Activated T-helper 2 cell treated with anti-CD3 and anti-CD28 coated beads, Interferon-gamma antibody, Interleukin-2, Interleukin-4, amounts not matched to agents 10 μg/mL and 5 μg/mL and 100 μg/mL, durations not matched to agents 14 hours and 24 hours and 36 hours (primary cell): ENCODE measurements around the gene RCC2. TPM values are rescaled to one million over a fixed set of nuclear protein-coding genes. Genes with fewer than 3 reads are reported as not detected.

Experiments
- DNase-seq: peaks from one replicate; pipeline ENCODE4 v3.0.0; 2021; ENCODE audit warnings: low spot score
- H3K27ac Mint-ChIP-seq: one replicate; pipeline ENCODE4 v1.8.0; 2021; ENCODE audit warnings: mixed read lengths
- H3K27me3 Mint-ChIP-seq: one replicate; pipeline ENCODE4 v1.8.0; 2021; ENCODE audit warnings: low read depth, mixed read lengths
- H3K36me3 Mint-ChIP-seq: one replicate; pipeline ENCODE4 v1.8.0; 2021; ENCODE audit warnings: low read depth, mixed read lengths
- H3K4me1 Mint-ChIP-seq: one replicate; pipeline ENCODE4 v1.8.0; 2021; ENCODE audit warnings: low read depth, mixed read lengths
- H3K4me3 Mint-ChIP-seq: one replicate; pipeline ENCODE4 v1.8.0; 2021; ENCODE audit warnings: low read depth, mild to moderate bottlenecking, moderate library complexity, mixed read lengths
- H3K9me3 Mint-ChIP-seq: one replicate; pipeline ENCODE4 v1.8.0; 2021; ENCODE audit warnings: mixed read lengths
- intact Hi-C: fragments of 100-400 bp; cut with micrococcal nuclease; formaldehyde crosslinking; loops from one replicate; pipeline ENCODE4 v1.15.1; 2023
- total RNA-seq: library from RNA; stranded (reverse); gene quantifications from 2 replicates; pipeline ENCODE4 v1.2.3, GENCODE V29; 2022

RCC2 gene
- total RNA-seq, 1 donor from 2014 or later: 202 TPM

DNA sequence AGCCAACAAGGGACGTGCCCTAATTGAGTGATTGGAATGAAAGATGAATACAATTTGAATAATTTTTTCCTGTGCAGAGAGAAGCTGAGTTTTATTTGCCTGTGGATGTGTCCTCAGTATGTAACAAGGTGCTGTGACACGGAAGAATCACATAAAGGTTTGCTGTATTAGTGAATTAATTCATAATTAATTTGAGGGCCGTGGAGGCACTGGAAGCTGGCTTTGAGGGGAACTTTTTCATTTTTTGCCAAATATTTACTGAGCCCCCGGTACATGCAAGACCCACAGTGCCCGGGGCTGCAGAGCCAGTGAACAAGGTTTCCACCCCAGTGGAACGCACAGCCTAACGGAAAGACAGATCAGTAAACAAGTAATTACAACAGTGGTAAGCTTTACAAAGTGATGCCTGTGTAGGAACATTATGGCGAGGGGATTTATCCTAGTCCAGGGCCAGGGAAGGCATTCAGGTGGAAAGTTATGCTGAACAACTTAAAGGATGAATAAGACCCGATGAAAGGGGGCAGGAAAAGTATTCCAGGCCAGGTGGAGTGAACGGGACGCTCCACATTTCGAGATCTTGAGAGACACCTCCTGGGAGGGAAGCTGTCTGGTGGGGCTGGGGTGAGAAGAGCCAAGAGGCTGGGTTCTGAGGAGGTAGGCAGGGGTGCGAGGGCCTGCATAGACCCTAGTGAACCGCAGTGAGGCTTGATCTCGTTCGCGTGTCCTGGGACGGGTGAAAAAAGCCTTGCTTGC lies 773 bp upstream of the RCC2 start:
- intact Hi-C loops: no loop called here
- H3K4me1 Mint-ChIP-seq: peaks cover 35% of the 10 kb centered on the region
- no peak for DNase-seq

DNA sequence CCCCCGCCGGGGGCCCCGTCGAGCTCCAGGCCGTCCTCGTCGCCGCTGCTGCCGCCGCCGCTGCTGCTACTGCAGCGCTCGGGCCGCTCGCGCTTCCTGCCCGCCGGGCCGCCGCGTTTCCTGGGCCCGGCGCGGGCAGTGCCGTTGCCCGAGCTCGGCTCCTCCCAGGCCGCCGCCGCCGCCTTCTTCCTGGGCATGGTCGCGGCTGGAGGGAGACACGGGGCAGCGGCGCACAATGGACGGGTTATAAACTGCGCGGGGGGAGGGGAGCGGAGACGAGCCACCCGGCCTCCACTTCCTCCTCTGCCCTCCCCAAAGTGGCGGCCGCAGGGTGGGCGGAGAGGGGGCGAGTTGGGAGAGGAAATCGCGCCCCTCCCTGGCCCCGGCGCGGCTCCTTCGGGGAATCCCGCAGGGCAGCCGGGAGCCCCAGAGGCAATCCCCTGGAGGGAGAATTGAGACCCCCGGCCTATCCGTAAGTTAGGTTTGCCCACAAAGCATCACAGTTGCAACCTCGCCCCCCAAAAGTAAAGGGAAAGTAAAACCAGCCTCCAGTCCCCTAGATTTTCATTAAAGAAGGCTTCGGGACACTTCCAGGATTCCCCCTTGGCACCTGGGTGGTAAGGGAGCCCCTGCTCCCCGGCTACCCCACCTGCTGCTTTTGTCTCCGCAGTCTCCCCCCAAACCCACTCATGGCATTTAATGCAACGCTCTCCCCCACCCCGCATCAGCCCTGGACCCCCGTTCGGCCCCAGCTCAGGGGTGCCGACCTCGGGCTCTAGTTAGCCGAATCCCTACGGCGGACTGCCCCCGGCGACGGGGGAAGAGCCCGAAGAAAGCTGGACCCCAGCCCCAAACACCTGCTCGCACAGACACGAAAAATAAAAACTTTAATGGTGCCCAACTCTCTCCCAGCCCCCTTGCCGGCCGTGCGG lies 893 bp downstream of the RCC2 start:
- peak overlapping the region; percentile 97 for H3K4me3 Mint-ChIP-seq
- no peaks in the 10 kb centered on the region for H3K27me3 Mint-ChIP-seq
- H3K4me1 Mint-ChIP-seq: peaks cover 37% of the 10 kb centered on the region
- H3K36me3 Mint-ChIP-seq: peaks cover 45% of the 10 kb centered on the region
- intact Hi-C loops: loop anchor here (2.0 to 5.0 kb wide), 2 partner anchors 18 to 386 kb away; partner anchors contain the start of gene SDHB
- no peaks in the 10 kb centered on the region for H3K9me3 Mint-ChIP-seq
- DNase-seq: peak; percentile 68
- peak overlapping the region; percentile 98 for H3K27ac Mint-ChIP-seq

More for the DNA sequence above, 773 bp upstream of the RCC2 start:
- no peaks in the 10 kb centered on the region for H3K27me3 Mint-ChIP-seq
- H3K9me3 Mint-ChIP-seq: no peaks in the 10 kb centered on the region
- H3K27ac Mint-ChIP-seq: peak overlapping the region; percentile 39
- H3K36me3 Mint-ChIP-seq: peaks cover 28% of the 10 kb centered on the region
- H3K4me3 Mint-ChIP-seq: peak overlapping the region; percentile 78

DNA sequence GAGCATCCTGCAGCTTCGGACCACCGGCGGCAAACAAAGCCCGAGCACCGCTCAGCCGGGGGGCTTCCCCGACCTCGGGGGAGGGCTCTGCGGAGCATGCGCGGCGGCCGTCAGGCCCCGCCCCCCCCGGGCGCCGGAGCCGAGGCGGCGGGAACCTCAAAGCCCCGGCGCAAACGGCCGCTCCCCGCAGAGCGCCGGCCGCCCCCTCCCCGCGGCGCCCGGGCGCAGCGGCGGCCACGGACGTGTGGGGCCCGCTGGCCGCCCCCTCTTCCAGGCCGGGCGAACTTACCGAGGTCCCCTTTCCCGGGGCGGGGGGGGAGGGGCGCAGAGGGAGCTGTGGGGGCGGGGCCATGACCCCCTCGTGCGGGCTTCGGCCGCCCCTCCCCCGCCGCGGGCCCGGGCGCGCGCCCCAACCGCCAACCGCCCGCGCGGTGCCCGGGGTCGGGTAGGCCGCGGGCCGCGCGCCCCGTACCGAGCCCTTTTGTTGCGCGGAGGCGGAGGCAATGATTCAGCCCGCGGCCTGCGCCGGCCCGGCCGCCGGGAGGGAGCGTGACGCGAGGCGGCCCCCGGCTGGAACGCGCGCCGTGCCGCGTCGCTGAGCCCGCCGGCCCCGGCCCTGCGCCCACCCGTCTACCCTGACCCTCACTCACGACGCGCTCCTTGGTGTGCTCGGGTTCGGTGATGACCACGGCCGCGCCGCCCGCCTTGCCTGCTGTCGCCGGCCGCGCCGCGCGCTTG lies 1.7 kb downstream of the RCC2 start:
- peak overlapping the region; percentile 76 for H3K4me3 Mint-ChIP-seq
- H3K36me3 Mint-ChIP-seq: peaks cover 51% of the 10 kb centered on the region
- intact Hi-C loops: loop anchor here (2.0 to 5.0 kb wide), 2 partner anchors 17 to 385 kb away; partner anchors contain the start of gene SDHB
- H3K4me1 Mint-ChIP-seq: peaks cover 33% of the 10 kb centered on the region
- peak overlapping the region; percentile 42 for H3K27ac Mint-ChIP-seq
- peak; percentile 36 for DNase-seq
- no peaks in the 10 kb centered on the region for H3K27me3 Mint-ChIP-seq
- no peaks in the 10 kb centered on the region for H3K9me3 Mint-ChIP-seq

DNA sequence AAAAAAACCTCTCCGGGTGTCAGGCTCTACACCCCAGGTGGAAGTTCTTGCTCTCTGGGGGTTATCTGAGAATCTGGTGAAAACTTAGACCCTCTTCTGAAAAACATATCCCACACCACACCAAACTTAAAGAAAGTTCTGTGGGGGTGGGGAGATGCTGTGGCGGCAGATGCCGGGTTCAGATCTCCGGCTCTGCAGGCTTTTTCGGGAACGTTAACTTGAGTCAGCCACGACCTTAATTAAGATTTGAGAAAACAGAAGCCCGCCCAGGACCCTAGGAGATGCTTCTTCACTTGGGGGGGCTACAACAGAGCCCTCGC lies 2.3 kb downstream of the RCC2 start:
- peak overlapping the region; percentile 42 for H3K27ac Mint-ChIP-seq
- peak overlapping the region; percentile 76 for H3K4me3 Mint-ChIP-seq
- H3K27me3 Mint-ChIP-seq: no peaks in the 10 kb centered on the region
- DNase-seq: no peak
- intact Hi-C loops: loop anchor here (5.0 kb wide), 1 partner anchor 385 kb away; the partner anchor contains the start of gene SDHB
- H3K9me3 Mint-ChIP-seq: no peaks in the 10 kb centered on the region
- H3K4me1 Mint-ChIP-seq: peaks cover 32% of the 10 kb centered on the region
- H3K36me3 Mint-ChIP-seq: peaks cover 56% of the 10 kb centered on the region

DNA sequence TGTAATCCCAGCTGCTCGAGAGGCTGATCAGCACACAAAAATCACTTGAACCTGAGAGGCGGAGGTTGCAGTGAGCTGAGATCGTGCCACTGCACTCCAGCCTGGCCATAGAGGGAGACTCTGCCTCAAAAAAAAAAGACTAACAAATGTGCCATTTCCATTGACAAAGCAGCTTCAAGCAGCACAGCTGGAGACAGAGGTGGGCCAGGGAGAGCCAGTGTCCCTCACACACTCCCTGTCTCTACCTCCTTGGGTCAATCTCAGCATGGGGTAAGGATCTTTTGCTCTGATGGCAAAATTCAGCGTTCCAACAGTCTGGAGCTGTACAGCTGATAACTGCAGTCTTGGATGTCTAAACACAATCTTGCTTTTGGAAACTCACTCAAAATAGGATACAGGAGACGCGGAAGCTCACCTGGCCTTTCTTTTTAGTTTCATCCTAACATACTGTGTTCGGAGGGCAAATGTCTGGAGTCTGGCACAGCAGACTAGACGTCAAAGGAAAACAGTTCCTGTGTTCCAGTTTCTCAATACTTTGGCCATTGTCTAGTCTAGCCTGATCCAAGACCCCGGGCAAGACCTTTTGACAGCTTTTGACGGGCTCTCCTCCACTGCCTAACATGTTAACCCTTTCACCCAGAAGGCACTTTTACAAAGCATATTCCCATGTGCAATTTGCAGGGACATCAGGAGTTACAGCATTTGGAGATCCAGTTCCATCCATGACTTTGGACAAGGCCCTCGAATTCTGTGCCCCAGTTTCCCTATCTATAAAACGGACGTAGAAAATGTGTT lies 2.9 kb downstream of the RCC2 start:
- no peaks in the 10 kb centered on the region for H3K9me3 Mint-ChIP-seq
- DNase-seq: no peak
- H3K36me3 Mint-ChIP-seq: peaks cover 62% of the 10 kb centered on the region
- no peaks in the 10 kb centered on the region for H3K27me3 Mint-ChIP-seq
- intact Hi-C loops: loop anchor here (5.0 kb wide), 1 partner anchor 384 kb away; the partner anchor contains the start of gene SDHB
- H3K4me1 Mint-ChIP-seq: peaks cover 31% of the 10 kb centered on the region
- H3K4me3 Mint-ChIP-seq: peak overlapping the region; percentile 76
- H3K27ac Mint-ChIP-seq: peak overlapping the region; percentile 42

DNA sequence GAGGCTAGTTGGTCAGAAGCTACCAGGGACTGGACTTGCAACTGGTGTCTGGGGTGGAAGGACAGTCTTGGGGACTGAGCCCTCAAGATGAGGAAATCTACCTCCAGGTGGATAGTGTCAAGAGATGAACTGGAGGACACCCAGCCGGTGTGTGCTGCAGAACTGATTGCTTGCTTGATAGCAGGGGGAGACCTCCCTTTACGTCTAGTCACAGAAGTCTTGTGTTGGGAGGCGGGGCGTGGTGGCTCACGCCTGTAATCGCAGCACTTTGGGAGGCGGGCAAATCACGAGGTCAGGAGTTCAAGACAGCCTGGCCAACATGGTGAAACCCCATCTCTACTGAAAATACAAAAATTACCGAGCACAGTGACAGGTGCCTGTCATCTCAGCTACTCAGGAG lies 4.9 kb downstream of the RCC2 start:
- no peaks in the 10 kb centered on the region for H3K27me3 Mint-ChIP-seq
- H3K9me3 Mint-ChIP-seq: no peaks in the 10 kb centered on the region
- H3K27ac Mint-ChIP-seq: no peak overlapping the region
- peaks cover 18% of the 10 kb centered on the region for H3K4me1 Mint-ChIP-seq
- peak overlapping the region; percentile 49 for H3K4me3 Mint-ChIP-seq
- peaks cover 71% of the 10 kb centered on the region for H3K36me3 Mint-ChIP-seq
- DNase-seq: no peak
- intact Hi-C loops: no loop called here

DNA sequence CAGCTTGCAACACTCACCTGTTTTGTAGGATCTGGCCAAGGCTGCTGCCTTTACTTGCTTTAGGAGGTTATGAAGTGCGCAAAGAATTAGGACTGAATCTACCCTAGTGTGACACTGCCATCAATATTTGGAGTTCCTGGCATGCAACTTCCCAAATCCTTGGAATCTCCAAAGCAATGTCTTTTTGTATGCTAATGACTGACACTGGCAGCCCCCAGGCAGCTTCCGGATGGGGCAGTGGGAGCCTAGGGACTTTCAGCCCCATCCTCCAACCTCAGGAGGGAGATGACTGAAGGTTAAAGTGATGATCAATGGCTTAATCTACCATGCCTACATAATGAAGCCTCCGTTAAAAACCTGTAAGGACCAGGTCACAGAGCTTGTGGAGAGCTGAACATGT lies 5.5 kb downstream of the RCC2 start:
- Mint-ChIP-seq H3K36me3 (peaks cover 70% of the 10 kb centered on the region), H3K27me3 (no peaks in the 10 kb centered on the region), H3K4me1 (peaks cover 18% of the 10 kb centered on the region), H3K4me3 (no peak overlapping the region), H3K9me3 (no peaks in the 10 kb centered on the region), H3K27ac (no peak overlapping the region)
- DNase-seq: no peak
- intact Hi-C loops: no loop called here

DNA sequence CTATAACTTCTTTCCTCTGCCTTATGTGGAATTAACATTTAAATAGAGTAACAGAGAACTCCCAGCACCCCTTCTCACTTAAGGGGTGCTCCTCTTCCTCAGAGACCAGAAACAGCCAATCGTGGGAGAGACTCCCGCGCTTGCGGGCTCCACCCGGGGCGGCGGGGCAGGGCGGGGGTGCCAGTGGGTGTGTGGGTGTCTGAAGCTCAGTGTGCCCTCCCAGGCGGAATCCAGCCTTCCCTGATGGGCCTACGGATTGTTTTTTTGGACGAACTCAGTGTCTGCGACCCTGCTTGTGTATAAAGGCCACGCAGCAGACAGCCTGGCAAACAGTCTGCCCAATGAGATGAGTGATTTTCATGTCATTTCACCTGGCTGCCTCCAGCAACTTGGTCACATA lies 6.2 kb downstream of the RCC2 start:
- H3K36me3 Mint-ChIP-seq: peaks cover 75% of the 10 kb centered on the region
- peaks cover 21% of the 10 kb centered on the region for H3K4me1 Mint-ChIP-seq
- intact Hi-C loops: no loop called here
- no peak overlapping the region for H3K4me3 Mint-ChIP-seq
- H3K27me3 Mint-ChIP-seq: no peaks in the 10 kb centered on the region
- DNase-seq: no peak
- H3K27ac Mint-ChIP-seq: no peak overlapping the region
- H3K9me3 Mint-ChIP-seq: no peaks in the 10 kb centered on the region

DNA sequence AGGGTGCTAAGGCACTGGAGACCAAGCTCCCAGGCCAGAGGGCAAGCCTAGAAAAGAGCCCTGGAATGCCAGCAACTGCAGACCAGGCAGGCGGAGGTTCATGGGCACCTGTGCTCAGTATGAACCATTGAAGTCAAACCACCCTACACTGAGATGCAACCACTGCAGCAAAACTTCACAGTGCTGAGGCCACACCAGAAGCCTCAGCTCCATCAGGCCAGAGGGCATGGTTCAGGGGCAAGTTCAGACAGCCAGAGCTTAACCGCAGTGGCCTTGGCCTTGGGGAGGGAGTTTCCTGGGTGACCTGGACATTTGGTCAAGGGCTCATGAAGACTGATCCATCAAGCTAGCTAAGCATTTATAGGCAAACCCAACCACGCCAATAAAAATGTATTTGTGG lies 7.1 kb downstream of the RCC2 start:
- Mint-ChIP-seq H3K27me3 (no peaks in the 10 kb centered on the region), H3K27ac (no peak overlapping the region), H3K4me3 (no peak overlapping the region), H3K4me1 (peaks cover 21% of the 10 kb centered on the region), H3K36me3 (peaks cover 80% of the 10 kb centered on the region), H3K9me3 (no peaks in the 10 kb centered on the region)
- no peak for DNase-seq
- intact Hi-C loops: no loop called here

DNA sequence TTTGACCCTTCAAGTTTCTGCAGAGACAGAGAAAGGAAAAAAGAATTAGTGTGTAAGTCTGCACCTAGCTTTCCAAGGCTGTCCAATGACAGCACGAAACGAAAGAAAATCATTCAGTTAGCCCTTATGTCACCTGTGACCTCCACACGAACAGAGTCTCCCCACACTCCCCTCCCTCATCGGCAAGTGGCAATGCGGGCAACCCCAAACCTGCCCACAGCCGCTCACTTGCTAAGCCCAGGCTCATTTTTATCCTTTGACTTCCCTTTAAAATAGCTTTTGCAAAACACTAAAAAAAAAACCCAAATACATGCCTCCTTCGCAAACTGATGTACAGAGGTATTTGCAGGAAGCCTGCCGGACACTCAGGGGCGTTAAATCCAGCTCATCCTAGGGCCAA lies 10.3 kb downstream of the RCC2 start:
- peaks cover 78% of the 10 kb centered on the region for H3K36me3 Mint-ChIP-seq
- intact Hi-C loops: no loop called here
- no peak overlapping the region for H3K27ac Mint-ChIP-seq

DNA sequence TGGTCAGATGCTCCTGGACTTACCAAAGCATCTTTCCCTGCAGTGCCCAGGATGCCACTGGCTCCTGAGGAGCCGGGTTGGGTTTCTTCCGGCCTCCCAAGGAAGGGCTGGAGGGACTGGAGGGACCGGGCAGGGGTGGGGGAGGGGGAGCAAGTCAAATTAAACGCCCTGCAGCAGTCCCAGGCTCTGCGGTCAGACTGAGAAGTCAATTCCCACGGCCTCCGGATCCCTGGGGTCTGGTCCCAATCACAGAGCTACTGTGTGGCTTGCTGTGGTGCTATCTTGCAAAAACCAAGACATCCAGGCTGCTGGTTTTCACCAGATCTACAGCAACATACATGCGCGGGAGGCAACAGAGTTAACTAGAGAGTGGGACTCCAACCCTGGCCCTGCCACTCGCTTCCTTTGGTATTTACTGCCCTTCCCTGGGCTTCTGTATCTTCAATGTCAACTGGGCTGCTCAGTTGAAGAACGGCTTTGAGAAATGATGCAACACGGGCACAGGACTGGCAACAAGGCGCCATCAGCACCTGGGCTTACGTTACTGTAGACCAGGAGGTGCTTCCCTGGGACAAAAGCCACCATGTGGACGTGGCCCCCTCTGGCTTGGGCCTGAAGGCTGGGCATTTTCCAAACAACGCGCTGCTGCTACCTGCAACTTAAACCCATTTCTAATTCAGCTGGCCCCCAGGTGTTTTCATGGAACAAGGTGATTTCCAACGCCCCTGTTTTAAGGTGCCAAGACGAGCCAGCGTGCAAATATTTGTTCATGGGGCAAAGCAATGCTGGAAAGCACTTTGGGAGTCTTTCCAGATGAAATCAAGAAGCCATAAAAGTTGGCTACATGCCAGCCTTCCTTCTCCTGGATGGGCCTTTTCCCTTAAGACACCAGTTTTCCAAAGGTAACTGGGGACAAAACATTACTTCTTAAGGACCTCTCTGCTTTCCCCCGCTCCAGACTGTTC lies 11.5 kb downstream of the RCC2 start:
- intact Hi-C loops: no loop called here
- Mint-ChIP-seq H3K9me3 (no peaks in the 10 kb centered on the region), H3K27me3 (no peaks in the 10 kb centered on the region), H3K4me1 (peaks cover 11% of the 10 kb centered on the region), H3K4me3 (no peak overlapping the region), H3K36me3 (peaks cover 78% of the 10 kb centered on the region), H3K27ac (no peak overlapping the region)
- no peak for DNase-seq

More for the DNA sequence above, 10.3 kb downstream of the RCC2 start:
- H3K4me1 Mint-ChIP-seq: peaks cover 12% of the 10 kb centered on the region
- H3K4me3 Mint-ChIP-seq: no peak overlapping the region
- H3K9me3 Mint-ChIP-seq: no peaks in the 10 kb centered on the region
- DNase-seq: no peak
- H3K27me3 Mint-ChIP-seq: no peaks in the 10 kb centered on the region
